Cerebellar cortex (tissue), 1 donor: ENCODE results near the gene DAB2IP.

Experiments
- DNase-seq: peaks from one replicate; pipeline ENCODE4 v3.0.0-alpha.2; 2015; ENCODE audit warnings: low spot score

The DAB2IP gene

GRCh38 chr9:121763561-121764370 lies 112.3 kb downstream of the DAB2IP start:
- no peak for DNase-seq

DNA sequence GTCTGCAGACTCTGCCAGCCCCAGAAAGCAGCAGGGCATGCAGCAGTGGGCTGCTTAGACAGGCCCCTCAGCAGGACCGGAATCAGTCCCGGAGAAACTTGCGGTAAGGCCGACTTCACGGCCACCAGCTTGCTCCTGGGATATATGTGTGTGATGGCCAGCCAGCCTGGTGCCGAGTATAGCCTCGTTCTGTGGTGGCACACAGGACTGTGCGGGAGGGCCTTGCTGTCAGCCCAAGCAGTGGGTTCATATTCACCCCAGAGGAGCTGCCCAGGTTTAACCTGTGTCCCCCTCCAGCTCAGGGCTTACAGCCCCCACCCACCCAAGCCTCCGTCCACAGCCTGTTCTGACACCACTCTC lies 112.9 kb downstream of the DAB2IP start:
- DNase-seq, result no peak

DNA sequence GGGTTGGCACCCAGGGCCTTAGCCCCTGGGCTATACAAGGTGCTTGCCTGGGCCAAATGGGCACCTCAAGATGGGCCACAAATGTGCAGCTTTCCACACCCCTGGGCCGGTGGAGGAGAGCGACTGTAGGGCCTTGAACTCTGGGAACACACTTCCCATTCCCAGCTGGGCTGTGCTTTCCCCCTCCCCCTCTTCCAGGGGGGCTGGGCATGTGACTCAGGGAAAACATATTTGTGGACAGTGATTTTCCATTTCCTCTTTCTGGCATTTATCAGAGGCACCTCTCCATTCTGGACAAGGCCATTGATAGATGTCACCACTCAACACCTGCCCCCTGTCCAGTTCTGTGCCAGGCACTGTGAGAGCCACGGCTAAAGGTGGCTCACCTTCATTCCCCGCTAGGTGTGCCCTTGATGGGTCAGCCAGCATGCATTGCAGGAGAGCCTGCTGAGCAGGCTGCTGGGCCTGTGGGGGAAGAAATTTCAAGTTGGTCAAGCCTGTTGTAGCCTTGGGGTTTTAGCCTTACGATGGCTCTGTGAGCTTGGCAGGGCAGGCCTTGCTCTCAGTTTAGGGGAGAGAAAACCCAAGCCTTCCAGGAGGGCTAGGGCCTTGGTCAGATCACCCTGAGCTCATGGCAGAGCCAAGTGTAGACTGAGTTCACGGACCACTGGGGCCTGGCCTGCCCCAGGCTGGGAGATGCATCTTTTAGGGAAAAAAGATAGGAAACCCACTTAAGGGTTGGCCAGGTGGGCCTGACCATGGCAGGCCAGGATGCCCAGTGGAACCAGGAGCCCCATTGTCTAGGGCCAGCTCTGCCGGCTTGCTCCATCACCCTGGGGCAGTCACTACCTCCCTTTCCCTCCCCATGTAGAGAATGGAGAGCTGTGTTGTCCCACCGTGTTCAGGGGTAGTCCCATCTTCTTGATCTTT lies 113.9 kb downstream of the DAB2IP start:
- DNase-seq, result peak; percentile 82

GRCh38 chr9:121766081-121766683 lies 114.7 kb downstream of the DAB2IP start:
- DNase-seq, result no peak

- DNase-seq, result no peak
Measured at GRCh38 chr9:121767171-121767769, 115.8 kb downstream of the DAB2IP start.

- peak; percentile 51 for DNase-seq
Measured at GRCh38 chr9:121768416-121769015, 117.1 kb downstream of the DAB2IP start.

DNA sequence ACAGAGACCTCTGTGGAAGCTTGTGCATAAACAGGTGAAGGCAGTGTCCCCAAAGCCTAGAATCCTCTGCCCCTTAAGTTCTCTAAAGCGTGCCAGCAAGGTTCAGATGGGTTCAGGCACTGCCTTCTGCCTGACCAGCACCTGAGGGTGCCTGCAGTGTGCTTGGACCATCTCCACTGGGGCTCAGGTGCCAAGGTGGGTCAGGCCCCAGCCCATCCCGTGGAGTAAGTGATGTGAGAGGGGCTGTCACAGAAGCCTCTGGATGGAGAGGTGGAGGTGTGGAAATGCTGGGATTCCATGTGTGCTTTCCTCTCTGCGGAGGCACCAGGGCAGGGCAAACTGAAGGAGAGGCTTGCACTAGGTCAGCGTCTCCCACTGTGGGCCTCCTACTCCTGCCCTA lies 118.5 kb downstream of the DAB2IP start:
- no peak for DNase-seq

DNA sequence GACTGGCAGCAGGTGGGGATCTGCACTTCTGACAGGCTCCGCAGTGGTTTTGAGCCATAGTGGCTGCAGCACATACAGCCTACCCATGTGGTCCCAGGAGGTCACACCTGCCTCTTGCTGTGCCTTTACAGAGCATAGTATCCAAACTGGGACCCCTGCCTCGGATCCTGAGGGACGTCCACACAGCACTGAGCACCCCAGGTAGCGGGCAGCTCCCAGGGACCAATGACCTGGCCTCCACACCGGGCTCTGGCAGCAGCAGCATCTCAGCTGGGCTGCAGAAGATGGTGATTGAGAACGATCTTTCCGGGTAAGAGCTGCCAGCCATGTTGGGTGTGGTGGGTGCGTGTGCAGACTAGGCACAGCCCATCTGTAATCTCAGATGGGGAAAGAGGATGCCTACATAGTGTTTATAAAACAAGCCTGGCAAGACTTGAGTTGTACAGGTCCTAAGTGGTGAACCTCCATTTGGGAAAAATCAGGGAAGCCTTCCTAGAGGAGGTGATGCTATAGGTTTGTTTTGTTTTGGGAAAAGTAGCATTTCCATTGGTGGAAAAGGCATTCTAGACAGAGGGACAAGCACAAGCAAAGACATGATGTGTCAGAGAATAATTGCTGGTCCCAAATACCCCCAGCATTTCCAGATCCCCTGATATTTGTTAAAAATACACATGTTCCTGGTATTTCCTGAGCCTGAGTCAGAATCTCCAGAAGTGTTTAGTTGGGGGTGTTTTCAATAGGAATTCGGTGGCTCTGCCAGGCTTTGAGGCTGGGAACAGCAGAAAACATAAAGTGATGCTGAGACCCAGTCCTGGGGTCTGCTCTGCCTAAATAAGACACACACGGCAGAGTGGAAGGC lies 119.2 kb downstream of the DAB2IP start:
- DNase-seq, result no peak

- no peak for DNase-seq
Measured at GRCh38 chr9:121771418-121771817, 120.0 kb downstream of the DAB2IP start.

DNA sequence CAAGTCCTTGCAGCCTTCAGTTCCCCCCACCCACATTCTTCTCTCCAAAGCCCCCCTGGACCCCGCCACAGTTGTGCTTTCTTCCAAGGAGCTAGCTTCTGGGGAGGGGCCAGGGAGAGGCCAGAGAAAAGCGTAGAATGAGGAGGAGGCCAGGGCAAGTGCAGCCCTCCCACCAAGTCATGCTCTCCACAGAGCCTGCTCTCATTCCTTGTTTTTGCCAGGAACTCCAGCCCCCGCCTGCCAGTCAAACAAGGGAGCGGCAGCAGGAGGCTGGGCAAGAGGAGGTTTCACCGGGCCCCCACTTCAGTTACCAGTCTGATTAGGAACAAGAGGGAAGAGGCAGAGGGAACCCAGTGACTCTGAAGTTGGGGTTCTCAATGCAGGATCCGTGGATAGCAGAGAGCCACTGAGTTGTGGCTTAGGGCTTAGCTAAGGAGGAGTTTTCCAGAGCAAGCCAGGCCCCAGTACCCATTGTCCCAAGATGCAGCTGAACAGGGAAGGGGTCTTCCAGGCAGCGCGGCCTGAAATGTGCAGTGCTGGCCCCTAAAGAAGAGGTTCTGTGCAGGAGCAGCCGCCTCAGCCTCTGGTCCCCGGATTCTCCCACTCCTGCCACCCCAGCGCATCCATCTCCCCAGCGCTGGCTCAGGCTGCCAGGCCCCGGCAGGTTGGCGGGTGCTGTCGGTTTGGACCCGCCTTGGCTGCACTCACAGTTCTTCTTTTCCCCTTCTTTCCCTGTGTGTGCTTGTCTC lies 120.6 kb downstream of the DAB2IP start:
- DNase-seq, result no peak

DNA sequence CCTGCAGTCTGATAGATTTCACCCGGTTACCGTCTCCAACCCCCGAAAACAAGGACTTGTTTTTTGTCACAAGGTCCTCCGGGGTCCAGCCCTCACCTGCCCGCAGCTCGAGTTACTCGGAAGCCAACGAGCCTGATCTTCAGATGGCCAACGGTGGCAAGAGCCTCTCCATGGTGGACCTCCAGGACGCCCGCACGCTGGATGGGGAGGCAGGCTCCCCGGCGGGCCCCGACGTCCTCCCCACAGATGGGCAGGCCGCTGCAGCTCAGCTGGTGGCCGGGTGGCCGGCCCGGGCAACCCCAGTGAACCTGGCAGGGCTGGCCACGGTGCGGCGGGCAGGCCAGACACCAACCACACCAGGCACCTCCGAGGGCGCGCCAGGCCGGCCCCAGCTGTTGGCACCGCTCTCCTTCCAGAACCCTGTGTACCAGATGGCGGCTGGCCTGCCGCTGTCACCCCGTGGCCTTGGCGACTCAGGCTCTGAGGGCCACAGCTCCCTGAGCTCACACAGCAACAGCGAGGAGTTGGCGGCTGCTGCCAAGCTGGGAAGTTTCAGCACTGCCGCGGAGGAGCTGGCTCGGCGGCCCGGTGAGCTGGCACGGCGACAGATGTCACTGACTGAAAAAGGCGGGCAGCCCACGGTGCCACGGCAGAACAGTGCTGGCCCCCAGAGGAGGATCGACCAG lies 121.3 kb downstream of the DAB2IP start:
- no peak for DNase-seq

- DNase-seq, result no peak
Measured at GRCh38 chr9:121773286-121773953, 122.0 kb downstream of the DAB2IP start.

DNA sequence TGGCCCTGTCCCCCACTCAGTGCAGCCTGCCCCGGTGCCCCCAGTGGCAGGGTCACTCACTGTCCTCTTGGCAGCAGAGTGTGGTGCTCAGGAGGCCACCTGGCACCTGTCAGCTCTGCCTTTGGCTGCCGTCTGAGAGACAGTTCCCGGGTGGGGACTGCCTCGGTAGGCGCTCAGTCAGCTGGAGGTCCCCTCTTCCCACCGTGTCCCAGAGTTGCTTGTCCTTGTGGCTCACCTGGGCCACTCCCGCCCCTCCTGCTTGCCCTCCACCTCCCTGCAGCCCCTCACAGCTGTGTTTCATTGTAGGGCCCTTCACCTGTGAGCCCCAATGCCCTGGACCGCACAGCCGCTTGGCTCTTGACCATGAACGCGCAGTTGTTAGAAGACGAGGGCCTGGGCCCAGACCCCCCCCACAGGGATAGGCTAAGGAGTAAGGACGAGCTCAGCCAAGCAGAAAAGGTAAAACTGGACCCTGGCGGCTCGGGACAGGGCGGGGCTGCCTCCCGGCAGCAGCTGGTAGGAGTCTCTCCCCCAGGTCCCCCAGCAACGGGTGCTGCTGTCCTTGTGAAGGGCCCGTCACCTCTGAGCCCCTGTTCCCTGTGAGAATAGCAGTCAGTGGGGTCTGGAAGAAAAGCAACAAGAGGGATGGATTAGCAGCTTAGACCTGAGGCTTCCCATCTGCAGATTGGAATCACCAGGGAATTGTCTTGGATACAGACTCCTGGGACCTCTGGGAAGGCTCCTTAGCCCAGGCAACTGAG lies 122.7 kb downstream of the DAB2IP start:
- DNase-seq, result no peak

DNA sequence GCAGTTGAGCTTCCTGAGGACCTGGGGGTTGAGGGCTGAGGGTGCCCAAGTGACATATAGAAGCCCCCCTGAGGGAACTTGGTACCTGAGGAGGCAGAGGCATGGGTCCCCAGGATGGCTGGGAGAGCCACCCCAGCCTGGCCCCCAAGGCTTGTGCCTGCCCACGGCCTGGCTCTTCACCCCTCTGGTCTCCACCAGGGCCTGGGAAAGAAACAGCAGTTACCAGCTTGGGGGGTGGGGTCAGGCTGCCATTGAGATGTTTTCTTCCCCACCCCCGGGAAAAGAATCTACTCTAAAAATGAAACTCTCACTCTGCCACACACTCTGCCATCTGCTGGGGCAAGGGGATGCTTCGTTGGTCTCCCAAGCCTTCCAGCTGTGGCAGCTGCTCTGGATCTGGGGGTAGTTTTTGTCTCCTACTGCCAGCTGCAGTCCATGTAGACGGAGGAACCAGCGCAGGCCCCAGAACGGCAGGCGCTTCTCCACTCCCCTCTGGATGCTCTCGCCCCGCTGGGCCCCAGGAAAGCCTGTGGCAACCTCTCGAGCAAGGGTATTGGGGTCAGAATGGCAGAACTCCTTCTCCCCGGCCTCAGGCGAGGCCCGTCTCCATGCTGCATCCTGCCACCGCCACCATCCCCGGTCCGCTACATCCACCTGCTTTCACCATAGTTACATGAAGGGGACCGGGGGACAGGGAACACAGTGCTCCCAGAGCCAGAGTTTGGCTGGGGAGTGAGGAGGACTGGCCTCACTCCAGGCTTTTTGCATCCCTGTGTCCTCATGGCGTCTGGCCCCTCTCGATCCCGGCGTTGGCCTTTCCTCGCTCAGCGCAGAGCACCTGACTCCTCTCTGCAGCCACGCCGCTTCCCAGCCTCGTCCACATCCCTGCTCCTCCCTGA lies 123.5 kb downstream of the DAB2IP start:
- peak; percentile 94 for DNase-seq

DNA sequence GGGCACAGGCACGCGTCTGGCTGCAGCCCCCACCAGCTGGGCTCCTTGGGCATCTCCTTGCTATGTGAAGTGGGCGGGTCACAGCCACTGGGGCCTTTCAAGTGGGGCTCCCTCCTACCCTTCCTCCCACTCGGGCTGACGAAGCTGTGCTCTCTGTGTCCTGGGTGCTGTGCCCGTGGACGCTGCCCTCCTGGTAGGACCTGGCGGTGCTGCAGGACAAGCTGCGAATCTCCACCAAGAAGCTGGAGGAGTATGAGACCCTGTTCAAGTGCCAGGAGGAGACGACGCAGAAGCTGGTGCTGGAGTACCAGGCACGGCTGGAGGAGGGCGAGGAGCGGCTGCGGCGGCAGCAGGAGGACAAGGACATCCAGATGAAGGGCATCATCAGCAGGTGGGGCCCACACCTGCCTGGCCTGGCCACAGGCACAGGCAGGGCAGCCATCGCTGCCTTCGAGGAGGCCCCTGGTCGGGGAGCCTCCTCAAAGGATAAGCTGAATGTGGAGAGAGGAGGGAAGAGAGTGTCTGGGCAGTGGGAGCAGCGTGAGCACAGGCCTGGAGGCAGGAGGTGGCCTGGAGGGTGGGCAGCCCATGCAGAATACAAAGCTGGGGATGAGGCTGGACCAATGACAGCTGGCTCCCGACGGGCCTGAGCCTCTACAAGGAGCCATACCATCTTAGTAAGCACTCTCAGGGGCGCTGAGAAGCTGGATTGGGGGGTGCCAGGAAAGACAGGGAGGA lies 124.7 kb downstream of the DAB2IP start:
- DNase-seq, result no peak
